Neural cell (in vitro differentiated cells): ENCODE measurements around the gene CDC40. TPM values are rescaled to one million over a fixed set of nuclear protein-coding genes. Genes with fewer than 3 reads are reported as not detected.

ENCODE experiments used
- H2AFZ ChIP-seq: fragments of 200-600, 300-800 bp; sonication (generic), shearing (Covaris generic); 2 replicates; pipeline ENCODE4 v1.6.0; 2014; ENCODE audit warnings: low read depth, mild to moderate bottlenecking, antibody characterized with exemption, low read length, moderate library complexity
- H3F3A ChIP-seq: fragments of 200-600 bp; shearing (Covaris generic); 2 replicates; pipeline ENCODE4 v1.6.1; 2016; ENCODE audit warnings: mild to moderate bottlenecking, moderate library complexity, mixed read lengths, antibody characterized with exemption, low read length; ENCODE audit not compliant: insufficient read depth, poor library complexity, severe bottlenecking
- H3K27ac ChIP-seq: fragments of 200-600, 300-800 bp; sonication (generic), shearing (Covaris generic); 2 replicates; pipeline ENCODE4 v1.5.1; 2014; ENCODE audit warnings: mild to moderate bottlenecking, low read length, moderate library complexity
- H3K27me3 ChIP-seq: fragments of 300-800, 200-600 bp; sonication (generic), shearing (Covaris generic); 2 replicates; pipeline ENCODE4 v1.6.0; 2014; ENCODE audit warnings: mild to moderate bottlenecking, low read depth, low read length, moderate library complexity; ENCODE audit not compliant: insufficient read depth
- H3K36me3 ChIP-seq: fragments of 300-800, 200-600 bp; sonication (generic), shearing (Covaris generic); 2 replicates; pipeline ENCODE4 v1.5.1; 2014; ENCODE audit warnings: mild to moderate bottlenecking, antibody characterized with exemption, low read length, moderate library complexity; ENCODE audit not compliant: insufficient read depth
- H3K4me2 ChIP-seq: fragments of 300-800, 200-600 bp; sonication (generic), shearing (Covaris generic); 2 replicates; pipeline ENCODE4 v1.6.0; 2014; ENCODE audit warnings: mild to moderate bottlenecking, low read length
- H3K4me3 ChIP-seq: fragments of 300-800, 200-600 bp; sonication (generic), shearing (Covaris generic); 2 replicates; pipeline ENCODE4 v1.5.1; 2014; ENCODE audit warnings: mild to moderate bottlenecking, low read length, moderate library complexity
- H3K79me2 ChIP-seq: fragments of 200-600 bp; shearing (Covaris generic); replicated peaks from 2 replicates; pipeline ENCODE4 v1.6.0; 2014; ENCODE audit warnings: mild to moderate bottlenecking, low read length, moderate library complexity; ENCODE audit not compliant: insufficient read depth
- H3K9ac ChIP-seq: fragments of 300-800, 200-600 bp; sonication (generic), shearing (Covaris generic); 2 replicates; pipeline ENCODE4 v1.6.1; 2016; ENCODE audit warnings: mild to moderate bottlenecking, low read length, mixed read lengths
- H3K9me2 ChIP-seq: fragments of 200-600 bp; shearing (Covaris generic); 2 replicates; pipeline ENCODE4 v1.6.1; 2016; ENCODE audit warnings: mild to moderate bottlenecking, low read length, mixed read lengths; ENCODE audit not compliant: insufficient read depth
- H3K9me3 ChIP-seq: fragments of 200-600, 300-800 bp; sonication (generic), shearing (Covaris generic); 2 replicates; pipeline ENCODE4 v1.6.1; 2016; ENCODE audit warnings: mild to moderate bottlenecking, mixed run types, low read length, moderate library complexity, mixed read lengths
- H4K20me1 ChIP-seq: fragments of 200-600 bp; shearing (Covaris generic); 2 replicates; pipeline ENCODE4 v1.6.1; 2016; ENCODE audit warnings: mild to moderate bottlenecking, mixed run types; ENCODE audit not compliant: insufficient read depth
- CTCF ChIP-seq: fragments of 450-650 bp; IDR thresholded peaks from 2 replicates; pipeline ENCODE4 v1.5.1; 2014; ENCODE audit warnings: antibody characterized with exemption, mild to moderate bottlenecking, moderate library complexity; ENCODE audit not compliant: poor library complexity, severe bottlenecking
- EP300 ChIP-seq: fragments of 450-650 bp; conservative IDR thresholded peaks from 2 replicates; pipeline ENCODE4 v1.6.1; 2014; ENCODE audit warnings: antibody characterized with exemption, mild to moderate bottlenecking, moderate library complexity; ENCODE audit not compliant: poor library complexity, severe bottlenecking
- EZH2 ChIP-seq: fragments of 200-600, 300-800 bp; shearing (Covaris generic), sonication (generic); IDR thresholded peaks from 2 replicates; pipeline ENCODE4 v1.6.1; 2014; ENCODE audit warnings: antibody characterized with exemption, low read length, borderline replicate concordance, mild to moderate bottlenecking; ENCODE audit not compliant: insufficient read depth, poor library complexity, severe bottlenecking
- MXI1 ChIP-seq: fragments of 450-650 bp; conservative IDR thresholded peaks from 2 replicates; pipeline ENCODE4 v1.6.1; 2014; ENCODE audit warnings: antibody characterized with exemption, mild to moderate bottlenecking; ENCODE audit not compliant: poor library complexity, severe bottlenecking
- POLR2AphosphoS5 ChIP-seq: IDR thresholded peaks from 2 replicates; pipeline ENCODE4 v1.6.1; 2012
- RAD21 ChIP-seq: fragments of 450-650 bp; conservative IDR thresholded peaks from 2 replicates; pipeline ENCODE4 v1.6.1; 2014; ENCODE audit warnings: antibody characterized with exemption, mild to moderate bottlenecking, moderate library complexity
- REST ChIP-seq: IDR thresholded peaks from 2 replicates; pipeline ENCODE4 v1.6.1; 2012; ENCODE audit warnings: borderline replicate concordance
- SMC3 ChIP-seq: fragments of 450-650 bp; conservative IDR thresholded peaks from 2 replicates; pipeline ENCODE4 v1.6.1; 2014; ENCODE audit warnings: antibody characterized with exemption, mild to moderate bottlenecking, moderate library complexity; ENCODE audit not compliant: poor library complexity
- TAF1 ChIP-seq: IDR thresholded peaks from 2 replicates; pipeline ENCODE4 v1.6.1; 2012; ENCODE audit warnings: low read depth
- polyA plus RNA-seq: library from polyadenylated mRNA; depleted of rRNA; stranded (reverse); fragments of >200 nt; gene quantifications from 2 replicates; pipeline ENCODE4 v1.2.3, GENCODE V29; 2014

Gene CDC40
- polyA plus RNA-seq, 1 donor from 2014 or later = 22.9 TPM

- Histone ChIP-seq H3K9me3 (no peaks in the 10 kb centered on the region), H3F3A (no peaks in the 10 kb centered on the region), H3K4me2 (no peak overlapping the region), H3K79me2 (peaks cover 95% of the 10 kb centered on the region), H3K9ac (no peak overlapping the region), H3K4me3 (no peak overlapping the region), H3K27ac (no peak overlapping the region), H2AFZ (no peak overlapping the region), H3K36me3 (no peaks in the 10 kb centered on the region), H3K9me2 (no peaks in the 10 kb centered on the region), H3K27me3 (no peaks in the 10 kb centered on the region), H4K20me1 (peaks cover 7% of the 10 kb centered on the region)
- TF ChIP-seq RAD21 (no peak), MXI1 (no peak), REST (no peak), EZH2 (no peak), SMC3 (no peak), EP300 (no peak), CTCF (no peak), POLR2AphosphoS5 (no peak), TAF1 (no peak)
Observed at GRCh38 chr6:110170081-110170480, 10.1 kb upstream of the CDC40 start.

- Histone ChIP-seq H4K20me1 (peaks cover 14% of the 10 kb centered on the region), H3K79me2 (peaks cover 94% of the 10 kb centered on the region), H3K4me3 (no peak overlapping the region)
Observed at GRCh38 chr6:110173506-110174132, 6.6 kb upstream of the CDC40 start.

More at GRCh38 chr6:110173506-110174132, 6.6 kb upstream of the CDC40 start:
- Histone ChIP-seq H3K27me3 (no peaks in the 10 kb centered on the region), H3K9ac (no peak overlapping the region), H3K36me3 (no peaks in the 10 kb centered on the region), H3K9me3 (no peaks in the 10 kb centered on the region), H3K27ac (no peak overlapping the region), H3F3A (peaks cover 3% of the 10 kb centered on the region), H3K4me2 (no peak overlapping the region), H3K9me2 (no peaks in the 10 kb centered on the region), H2AFZ (no peak overlapping the region)
- TF ChIP-seq RAD21 (no peak), CTCF (no peak), EP300 (no peak), TAF1 (no peak), POLR2AphosphoS5 (no peak)
